ENCODE results near the gene FGGY.
"Not testable (repeated sequence)": the region's sequence is repeated elsewhere in the genome, so short reads cannot be mapped to it uniquely, and the experiment has no call there.

GRCh38 chr1:59462942-59463341 is 166.0 kb downstream of the FGGY start:
- not testable (repeated sequence) for TF ChIP-seq POLR2AphosphoS5 (IDR thresholded peaks at IDR 0.05; ENCODE audit: borderline replicate concordance, low read depth, low read length); EZH2 (IDR thresholded peaks at IDR 0.05)
